Testis (tissue), 2 donors: ENCODE data around the gene RNF224.

ENCODE experiments used
- CTCF ChIP-seq, 3 experiments: fragments of 450-650 bp in 2 of 3; fragments of 200-600 bp in 1 of 3; sonication (generic) in 1 of 3; IDR thresholded peaks; one replicate each; pipeline ENCODE4 v1.5.1; 2016 to 2019; ENCODE audit warnings: antibody characterized with exemption in 3 of 3, mild to moderate bottlenecking in 2 of 3, moderate library complexity in 1 of 3
- POLR2A ChIP-seq: fragments of 450-650 bp; IDR thresholded peaks from one replicate; pipeline ENCODE4 v1.6.1; 2017; ENCODE audit warnings: antibody characterized with exemption, mild to moderate bottlenecking, moderate library complexity

DNA sequence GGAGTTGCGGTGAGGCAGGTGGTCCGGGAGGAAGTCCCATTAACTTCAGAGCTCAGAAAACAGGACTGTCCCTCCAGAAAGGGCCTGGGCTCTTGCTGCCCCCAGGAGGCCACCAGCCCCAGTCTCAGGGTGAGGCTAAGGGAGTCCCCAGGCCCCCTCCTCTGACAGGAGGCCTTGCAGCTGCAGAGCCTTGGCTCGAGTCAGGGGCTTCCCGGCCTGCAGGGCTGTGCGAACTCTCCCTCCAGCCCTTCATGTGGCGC is 20.5 kb downstream of the RNF224 start:
- no peak for TF ChIP-seq CTCF (IDR thresholded peaks at IDR 0.05)
- no peak for TF ChIP-seq POLR2A
